EL (cell line): ENCODE data around the gene TFB2M.

Source experiments
- DNase-seq: peaks from one replicate; pipeline ENCODE4 v3.0.0-alpha.2; 2016

The TFB2M gene

GRCh38 chr1:246550402-246550801, 15.7 kb downstream of the TFB2M start:
- DNase-seq = no peak

- DNase-seq = no peak
Observed at GRCh38 chr1:246549665-246550064, 16.4 kb downstream of the TFB2M start.

GRCh38 chr1:246544001-246544400, 22.1 kb downstream of the TFB2M start:
- no peak for DNase-seq

- DNase-seq = no peak
Observed at GRCh38 chr1:246540738-246541491, 25.1 kb downstream of the TFB2M start.

- no peak for DNase-seq
Observed at GRCh38 chr1:246537887-246538286, 28.2 kb downstream of the TFB2M start.

- DNase-seq = no peak
Observed at GRCh38 chr1:246537441-246537840, 28.6 kb downstream of the TFB2M start.

GRCh38 chr1:246534114-246534513, 31.9 kb downstream of the TFB2M start:
- no peak for DNase-seq

GRCh38 chr1:246533371-246533905, 32.6 kb downstream of the TFB2M start:
- DNase-seq = no peak

- no peak for DNase-seq
Observed at GRCh38 chr1:246532519-246532918, 33.5 kb downstream of the TFB2M start.

- no peak for DNase-seq
Observed at GRCh38 chr1:246530482-246530881, 35.6 kb downstream of the TFB2M start.

GRCh38 chr1:246528933-246529731, 36.9 kb downstream of the TFB2M start:
- DNase-seq = peak; percentile 12

GRCh38 chr1:246527402-246528088, 38.5 kb downstream of the TFB2M start:
- DNase-seq = peak; percentile 6

- no peak for DNase-seq
Observed at GRCh38 chr1:246526915-246527314, 39.1 kb downstream of the TFB2M start.

GRCh38 chr1:246526380-246526779, 39.7 kb downstream of the TFB2M start:
- DNase-seq = no peak

- no peak for DNase-seq
Observed at GRCh38 chr1:246519514-246519913, 46.5 kb downstream of the TFB2M start.

- no peak for DNase-seq
Observed at GRCh38 chr1:246518456-246519205, 47.4 kb downstream of the TFB2M start.

GRCh38 chr1:246517391-246517790, 48.7 kb downstream of the TFB2M start:
- DNase-seq = no peak

- no peak for DNase-seq
Observed at GRCh38 chr1:246516126-246516525, 49.9 kb downstream of the TFB2M start.

GRCh38 chr1:246515390-246516005, 50.6 kb downstream of the TFB2M start:
- DNase-seq = no peak

- no peak for DNase-seq
Observed at GRCh38 chr1:246513619-246514343, 52.3 kb downstream of the TFB2M start.

- no peak for DNase-seq
Observed at GRCh38 chr1:246513041-246513440, 53.0 kb downstream of the TFB2M start.
